Tracheal epithelial cell (primary cell): Measurements from ENCODE around the gene TTC31. TPM values are rescaled to one million over a fixed set of nuclear protein-coding genes. Genes with fewer than 3 reads are reported as not detected.

Source experiments
- total RNA-seq: library from RNA; depleted of rRNA; stranded (reverse); fragments of >200 nt; gene quantifications from 2 replicates; pipeline ENCODE4 v1.2.1, GENCODE V29; 2014

Gene TTC31
- total RNA-seq, 1 donor from 2014 or later = 10.9 TPM

Other genes with a start within 250 kb of the TTC31 start
- 0.24 and 0.64 TPM in 2 replicates for gene SLC4A5, start 139.7 kb upstream of the TTC31 start, total RNA-seq
- 44.1 and 82.9 TPM in 2 replicates for gene DCTN1, start 102.8 kb upstream of the TTC31 start, total RNA-seq
- gene C2orf81, start 61.5 kb upstream of the TTC31 start, total RNA-seq = 0.64 and 0.72 TPM in 2 replicates
- 34.1 and 62.7 TPM in 2 replicates for gene WDR54, start 61.4 kb upstream of the TTC31 start, total RNA-seq
- gene RTKN, start 41.1 kb upstream of the TTC31 start, total RNA-seq = 24.3 and 53.7 TPM in 2 replicates
- gene INO80B, start 28.0 kb upstream of the TTC31 start, total RNA-seq = 9.4 and 10.4 TPM in 2 replicates
- 29.6 and 32.8 TPM in 2 replicates for gene WBP1, start 24.6 kb upstream of the TTC31 start, total RNA-seq
- 65.3 and 67.6 TPM in 2 replicates for gene MOGS, start 17.7 kb upstream of the TTC31 start, total RNA-seq
- 27.7 and 32.5 TPM in 2 replicates for gene MRPL53, start 10.4 kb upstream of the TTC31 start, total RNA-seq
- gene CCDC142, start 83 bp upstream of the TTC31 start, total RNA-seq = 11.3 and 14.5 TPM in 2 replicates
- gene LBX2, start 16.5 kb downstream of the TTC31 start, total RNA-seq = 1.2 and 3.2 TPM in 2 replicates
- gene PCGF1, start 24.6 kb downstream of the TTC31 start, total RNA-seq = 30.7 and 33.7 TPM in 2 replicates
- gene TLX2, start 31.4 kb downstream of the TTC31 start, total RNA-seq = not detected in 2 replicates
- gene DQX1, start 43.1 kb downstream of the TTC31 start, total RNA-seq = 2.8 and 4.6 TPM in 2 replicates
- gene AUP1, start 46.6 kb downstream of the TTC31 start, total RNA-seq = 160 and 193 TPM in 2 replicates
- 55.4 and 59.8 TPM in 2 replicates for gene HTRA2, start 46.9 kb downstream of the TTC31 start, total RNA-seq
- 0.21 and 1.4 TPM in 2 replicates for gene LOXL3, start 70.9 kb downstream of the TTC31 start, total RNA-seq
- 3.0 and 3.9 TPM in 2 replicates for gene DOK1, start 71.6 kb downstream of the TTC31 start, total RNA-seq
- 0.96 and 4.5 TPM in 2 replicates for gene M1AP, start 165.2 kb downstream of the TTC31 start, total RNA-seq
- gene SEMA4F, start 171.2 kb downstream of the TTC31 start, total RNA-seq = 5.8 and 8.7 TPM in 2 replicates